T-helper 2 cell treated with Interferon-gamma antibody and Interleukin-4, amounts not matched to agents 5 μg/mL and 100 μg/mL, for 36 hours (primary cell): ENCODE results near the gene KRT6B.
"Not testable (repeated sequence)": the region's sequence is repeated elsewhere in the genome, so short reads cannot be mapped to it uniquely, and the experiment has no call there.

Experiments used
- DNase-seq: peaks from one replicate; pipeline ENCODE4 v3.0.0; 2021; ENCODE audit warnings: low spot score
- H3K27ac Mint-ChIP-seq: one replicate; pipeline ENCODE4 v1.8.0; 2021; ENCODE audit warnings: mild to moderate bottlenecking, mixed read lengths
- H3K27me3 Mint-ChIP-seq: one replicate; pipeline ENCODE4 v1.8.0; 2021; ENCODE audit warnings: low read depth, mixed read lengths
- H3K36me3 Mint-ChIP-seq: one replicate; pipeline ENCODE4 v1.8.0; 2021; ENCODE audit warnings: low read depth, mixed read lengths
- H3K4me1 Mint-ChIP-seq: one replicate; pipeline ENCODE4 v1.8.0; 2021; ENCODE audit warnings: low read depth, mixed read lengths
- H3K4me3 Mint-ChIP-seq: one replicate; pipeline ENCODE4 v1.8.0; 2022; ENCODE audit warnings: mild to moderate bottlenecking, moderate library complexity, mixed read lengths
- H3K9me3 Mint-ChIP-seq: one replicate; pipeline ENCODE4 v1.8.0; 2021; ENCODE audit warnings: mixed read lengths

Gene KRT6B

GRCh38 chr12:52487744-52488443 is 35.9 kb upstream of the KRT6B start:
- H3K4me3 Mint-ChIP-seq, H3K9me3 Mint-ChIP-seq, H3K27ac Mint-ChIP-seq, H3K36me3 Mint-ChIP-seq, H3K4me1 Mint-ChIP-seq, DNase-seq: not testable (repeated sequence)
- peaks cover 22% of the 10 kb centered on the region for H3K27me3 Mint-ChIP-seq

DNA sequence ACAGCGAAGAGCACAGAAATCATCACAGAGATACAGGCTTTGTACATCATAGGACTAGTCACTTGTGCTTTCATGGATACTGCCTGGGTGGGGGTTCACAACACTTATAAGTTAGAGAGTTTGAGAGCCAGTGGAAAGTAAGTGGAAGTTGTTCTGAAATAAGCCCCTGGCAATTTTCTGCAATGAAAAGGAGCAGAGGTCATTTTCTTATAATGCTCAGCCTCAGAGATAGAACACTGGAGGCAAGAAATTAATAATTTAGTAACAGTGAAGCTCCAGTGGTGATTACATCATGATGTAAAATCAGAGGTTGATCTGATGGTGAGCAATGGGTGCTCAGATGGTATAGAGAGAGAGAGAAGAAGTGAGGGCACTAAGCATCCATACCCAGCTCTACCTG is 35.3 kb upstream of the KRT6B start:
- no peaks in the 10 kb centered on the region for H3K4me1 Mint-ChIP-seq
- peaks cover 22% of the 10 kb centered on the region for H3K27me3 Mint-ChIP-seq
- H3K36me3 Mint-ChIP-seq: no peaks in the 10 kb centered on the region
- no peak overlapping the region for H3K27ac Mint-ChIP-seq
- no peak overlapping the region for H3K4me3 Mint-ChIP-seq
- DNase-seq: no peak
- no peaks in the 10 kb centered on the region for H3K9me3 Mint-ChIP-seq

DNA sequence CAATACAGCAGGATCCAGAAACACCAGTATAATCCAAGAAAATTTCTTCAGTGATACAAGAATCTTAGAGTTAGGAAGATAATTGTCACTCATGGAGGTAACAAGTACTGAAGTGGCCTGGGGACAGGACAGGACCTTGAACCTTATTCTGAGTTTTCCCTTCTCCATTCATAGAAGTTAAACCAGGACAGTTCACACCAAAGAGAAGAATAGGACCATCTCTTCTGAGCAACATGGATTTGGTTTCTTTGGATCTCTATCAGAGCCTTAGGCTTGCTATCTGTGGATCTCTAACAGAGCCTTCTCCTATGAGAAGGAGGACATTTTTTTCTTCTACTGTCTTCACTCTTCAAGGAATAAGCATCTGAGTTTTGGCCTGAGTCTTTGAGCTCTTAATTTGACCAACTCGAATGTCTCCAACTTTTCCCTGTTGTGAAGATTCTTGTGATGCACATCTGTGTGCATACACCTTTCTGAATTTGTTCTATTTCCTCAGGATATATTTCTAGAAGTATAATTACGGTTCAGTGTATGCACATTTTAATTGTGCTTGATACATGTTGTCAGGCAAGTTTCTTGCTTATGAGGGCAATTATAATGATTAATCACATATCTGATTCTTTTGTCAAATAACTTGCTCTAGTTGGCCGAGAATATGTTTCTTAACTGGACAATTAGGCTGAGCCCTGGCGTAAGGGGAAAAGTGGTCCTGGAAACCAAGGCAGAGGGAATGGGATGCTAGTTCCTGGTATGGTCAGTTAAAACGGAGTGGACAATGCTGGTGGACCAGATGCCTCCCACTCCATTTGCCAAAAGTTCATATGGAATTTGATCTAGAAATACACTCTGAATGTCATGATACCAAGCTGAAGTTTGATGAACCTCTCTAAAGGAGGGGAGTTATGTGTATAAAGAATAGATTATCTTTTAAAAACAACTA is 34.5 kb upstream of the KRT6B start:
- H3K9me3 Mint-ChIP-seq: no peaks in the 10 kb centered on the region
- H3K4me3 Mint-ChIP-seq: no peak overlapping the region
- H3K4me1 Mint-ChIP-seq: no peaks in the 10 kb centered on the region
- DNase-seq: no peak
- peaks cover 21% of the 10 kb centered on the region for H3K27me3 Mint-ChIP-seq
- no peaks in the 10 kb centered on the region for H3K36me3 Mint-ChIP-seq
- no peak overlapping the region for H3K27ac Mint-ChIP-seq

DNA sequence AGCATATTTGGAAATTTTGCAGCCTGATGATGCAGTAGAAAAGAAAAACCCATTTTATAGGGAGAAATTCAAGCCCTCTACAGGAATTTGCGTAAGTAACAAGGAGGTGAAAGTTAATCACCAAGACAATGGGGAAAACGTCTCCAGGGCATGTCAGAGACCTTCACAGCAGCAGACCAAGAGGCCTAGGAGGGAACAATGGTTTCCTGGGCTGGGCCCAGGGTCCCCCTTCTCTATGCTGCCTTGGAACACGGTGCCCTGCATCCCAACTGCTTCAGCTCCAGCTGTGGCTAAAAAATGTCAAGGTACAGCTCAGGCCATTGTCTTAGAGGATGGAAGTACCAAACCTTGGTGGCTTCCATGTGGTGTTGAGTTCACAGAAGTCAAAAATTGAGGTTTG is 28.1 kb upstream of the KRT6B start:
- no peak for DNase-seq
- Mint-ChIP-seq H3K27ac (no peak overlapping the region), H3K36me3 (no peaks in the 10 kb centered on the region), H3K27me3 (peaks cover 13% of the 10 kb centered on the region), H3K9me3 (no peaks in the 10 kb centered on the region), H3K4me1 (no peaks in the 10 kb centered on the region), H3K4me3 (no peak overlapping the region)

- H3K27me3 Mint-ChIP-seq: peaks cover 2% of the 10 kb centered on the region
- no peak overlapping the region for H3K27ac Mint-ChIP-seq
- H3K36me3 Mint-ChIP-seq: no peaks in the 10 kb centered on the region
- no peaks in the 10 kb centered on the region for H3K4me1 Mint-ChIP-seq
- no peaks in the 10 kb centered on the region for H3K9me3 Mint-ChIP-seq
- no peak for DNase-seq
- H3K4me3 Mint-ChIP-seq: no peak overlapping the region
These were observed 25.7 kb upstream of the KRT6B start for GRCh38 chr12:52477651-52478050.

- no peak for DNase-seq
- Mint-ChIP-seq H3K4me1 (no peaks in the 10 kb centered on the region), H3K27ac (no peak overlapping the region), H3K4me3 (no peak overlapping the region), H3K27me3 (peaks cover 2% of the 10 kb centered on the region), H3K9me3 (no peaks in the 10 kb centered on the region), H3K36me3 (no peaks in the 10 kb centered on the region)
These were observed 22.3 kb upstream of the KRT6B start for GRCh38 chr12:52474212-52474611.

DNA sequence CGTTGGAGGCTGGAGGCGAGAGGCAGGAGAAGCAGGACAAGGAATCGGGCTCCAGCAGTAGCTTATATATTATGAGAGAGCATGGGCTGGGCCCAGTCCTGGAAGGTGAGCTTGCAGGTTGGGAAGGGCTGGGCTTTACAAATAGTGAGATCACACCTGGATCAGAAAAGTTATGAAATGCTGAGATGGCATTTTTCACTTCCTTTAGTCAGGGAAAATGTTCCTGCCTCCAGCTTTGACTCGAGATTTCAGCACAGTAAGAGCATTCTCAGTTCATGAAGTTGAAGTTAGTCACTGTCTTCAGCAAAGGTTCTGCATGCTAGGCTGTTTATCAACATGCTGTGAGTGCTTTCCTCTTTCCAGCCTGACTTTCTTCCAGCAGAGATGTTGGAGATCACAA is 21.8 kb upstream of the KRT6B start, which contains the start of gene KRT6C:
Gene KRT6C, minus strand, starts transcription at position 38 of the 400 bp plus-strand sequence. CDS start 68 bp downstream, outside the sequence.
- Mint-ChIP-seq H3K36me3 (no peaks in the 10 kb centered on the region), H3K4me3 (no peak within 1 kb of the TSS), H3K27ac (no peak within 1 kb of the TSS), H3K9me3 (no peaks in the 10 kb centered on the region), H3K27me3 (peaks cover 2% of the 10 kb centered on the region), H3K4me1 (no peaks in the 10 kb centered on the region)
- no peak for DNase-seq

DNA sequence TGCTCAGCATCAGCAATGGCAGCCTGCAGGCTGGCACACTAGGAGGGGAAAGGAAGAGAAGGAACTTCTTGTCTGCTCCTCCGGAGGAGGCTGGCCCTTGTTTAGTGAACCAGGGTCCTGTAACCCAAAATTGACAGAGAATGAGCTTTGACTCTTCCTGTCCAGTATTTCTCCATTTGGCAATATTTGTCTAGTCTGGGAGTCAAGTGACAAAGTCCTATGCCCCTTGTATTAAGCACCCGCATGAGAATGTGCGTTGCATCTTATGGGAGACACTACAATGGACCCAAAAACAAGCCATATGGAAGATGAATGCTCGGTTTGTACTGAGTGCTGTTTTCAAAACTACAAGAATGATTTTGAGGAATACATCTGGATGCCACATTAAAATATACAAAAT is 17.9 kb upstream of the KRT6B start:
- Mint-ChIP-seq H3K4me1 (no peaks in the 10 kb centered on the region), H3K9me3 (no peaks in the 10 kb centered on the region), H3K27ac (no peak overlapping the region), H3K4me3 (no peak overlapping the region), H3K27me3 (peaks cover 5% of the 10 kb centered on the region), H3K36me3 (no peaks in the 10 kb centered on the region)
- DNase-seq: no peak

GRCh38 chr12:52464897-52465296 is 13.0 kb upstream of the KRT6B start:
- Mint-ChIP-seq H3K4me3 (no peak overlapping the region), H3K27me3 (peaks cover 30% of the 10 kb centered on the region), H3K4me1 (no peaks in the 10 kb centered on the region), H3K36me3 (no peaks in the 10 kb centered on the region), H3K9me3 (no peaks in the 10 kb centered on the region), H3K27ac (no peak overlapping the region)
- no peak for DNase-seq

DNA sequence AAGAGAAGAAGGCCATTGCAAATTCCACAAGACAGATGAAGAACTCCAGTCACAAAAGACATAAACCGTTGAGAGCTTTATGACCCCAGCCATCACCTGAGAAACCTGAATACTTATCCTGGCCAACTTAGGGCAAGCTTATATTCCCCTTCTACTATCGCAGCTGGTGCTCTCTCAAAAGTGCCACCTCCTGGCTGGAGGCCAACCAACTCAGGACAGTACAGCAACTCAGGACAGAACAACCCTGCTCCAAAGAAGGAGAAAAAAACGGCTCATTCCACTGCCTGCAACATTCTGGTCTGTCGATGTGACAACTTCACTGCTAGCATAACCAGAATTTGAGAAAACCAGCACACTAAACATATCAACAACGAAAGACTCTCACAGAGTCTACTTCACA is 9.7 kb upstream of the KRT6B start:
- Mint-ChIP-seq H3K4me1 (no peaks in the 10 kb centered on the region), H3K27me3 (peaks cover 39% of the 10 kb centered on the region), H3K27ac (no peak overlapping the region), H3K36me3 (no peaks in the 10 kb centered on the region), H3K4me3 (no peak overlapping the region), H3K9me3 (no peaks in the 10 kb centered on the region)
- DNase-seq: no peak

DNA sequence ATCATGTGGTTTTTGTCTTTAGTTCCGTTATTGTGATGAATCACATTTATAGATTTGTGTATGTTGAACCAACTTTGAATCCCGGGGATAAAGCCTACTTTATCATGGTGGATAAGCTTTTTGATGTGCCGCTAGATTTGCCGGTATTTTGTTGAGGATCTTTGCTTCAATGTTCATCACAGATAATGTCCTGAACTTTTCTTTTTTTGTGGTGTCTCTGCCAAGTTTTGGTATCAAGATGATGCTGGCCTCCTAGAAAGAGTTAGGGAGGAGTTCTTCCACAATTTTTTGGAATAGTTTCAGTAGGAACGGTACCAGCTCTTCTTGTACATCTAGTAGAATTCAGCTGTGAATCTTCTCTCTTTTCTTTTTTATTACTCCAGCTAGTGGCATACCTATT is 6.9 kb upstream of the KRT6B start:
- H3K4me1 Mint-ChIP-seq: no peaks in the 10 kb centered on the region
- no peaks in the 10 kb centered on the region for H3K9me3 Mint-ChIP-seq
- no peak for DNase-seq
- peaks cover 46% of the 10 kb centered on the region for H3K27me3 Mint-ChIP-seq
- H3K27ac Mint-ChIP-seq: no peak overlapping the region
- no peaks in the 10 kb centered on the region for H3K36me3 Mint-ChIP-seq
- no peak overlapping the region for H3K4me3 Mint-ChIP-seq

DNA sequence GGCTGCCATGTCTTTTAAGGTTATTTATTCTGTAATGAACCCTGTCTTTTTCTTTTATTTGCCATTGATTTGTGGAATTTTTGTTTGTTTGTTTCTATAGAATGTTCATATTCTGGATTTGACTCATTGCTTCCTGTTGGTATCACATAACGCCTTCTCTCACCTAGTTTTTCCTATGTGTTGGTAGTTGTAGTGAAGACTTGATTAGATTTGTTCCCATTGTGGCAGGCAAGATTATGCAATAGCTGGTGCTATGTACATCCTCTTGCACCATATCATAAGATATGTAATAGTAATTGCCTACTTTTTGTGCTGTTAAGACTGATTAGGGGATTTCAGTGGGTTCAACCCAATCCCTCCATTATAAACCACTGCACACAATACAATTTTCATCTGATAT is 3.9 kb upstream of the KRT6B start:
- Mint-ChIP-seq H3K4me3 (no peak overlapping the region), H3K36me3 (no peaks in the 10 kb centered on the region), H3K4me1 (no peaks in the 10 kb centered on the region), H3K27me3 (peaks cover 35% of the 10 kb centered on the region), H3K9me3 (no peaks in the 10 kb centered on the region), H3K27ac (no peak overlapping the region)
- no peak for DNase-seq

GRCh38 chr12:52454411-52455201 is 2.7 kb upstream of the KRT6B start:
- H3K4me3 Mint-ChIP-seq: no peak overlapping the region
- H3K9me3 Mint-ChIP-seq: no peaks in the 10 kb centered on the region
- H3K27me3 Mint-ChIP-seq: peaks cover 28% of the 10 kb centered on the region
- H3K27ac Mint-ChIP-seq: no peak overlapping the region
- no peaks in the 10 kb centered on the region for H3K36me3 Mint-ChIP-seq
- no peak for DNase-seq
- no peaks in the 10 kb centered on the region for H3K4me1 Mint-ChIP-seq

DNA sequence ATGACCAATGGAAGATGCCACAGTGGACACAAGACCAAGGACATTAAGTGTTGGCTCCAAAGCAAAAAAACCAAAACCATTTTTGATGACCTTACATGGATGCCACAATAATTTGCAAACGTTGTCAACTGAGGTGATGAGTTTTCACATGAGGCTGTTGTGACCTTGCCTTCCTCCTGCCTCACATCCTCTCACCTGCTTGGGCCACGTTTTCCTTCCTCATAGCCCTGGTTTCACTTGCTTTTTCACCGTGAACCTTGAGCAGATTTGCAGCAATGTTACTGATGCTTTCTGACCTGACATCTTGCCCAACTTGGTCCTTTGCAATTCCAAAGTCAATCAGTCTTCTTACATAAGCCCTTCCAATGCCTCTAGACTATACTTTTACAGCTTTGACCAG is 3.7 kb downstream of the KRT6B start:
- Mint-ChIP-seq H3K27me3 (peaks cover 17% of the 10 kb centered on the region), H3K36me3 (no peaks in the 10 kb centered on the region), H3K9me3 (no peaks in the 10 kb centered on the region), H3K27ac (no peak overlapping the region), H3K4me1 (peaks cover 4% of the 10 kb centered on the region), H3K4me3 (no peak overlapping the region)
- no peak for DNase-seq
